CD4-positive, alpha-beta T cell treated with Interleukin-15 for 4 hours (primary cell): Measurements from ENCODE around the gene ELMOD3.
"Not testable (repeated sequence)": the region's sequence is repeated elsewhere in the genome, so short reads cannot be mapped to it uniquely, and the experiment has no call there.

Experiments
- DNase-seq: peaks from one replicate; pipeline ENCODE4 v3.0.0-alpha.2; 2020; ENCODE audit warnings: low spot score

Gene ELMOD3

GRCh38 chr2:85376291-85377065 lies 21.9 kb downstream of the ELMOD3 start:
- no peak for DNase-seq

DNA sequence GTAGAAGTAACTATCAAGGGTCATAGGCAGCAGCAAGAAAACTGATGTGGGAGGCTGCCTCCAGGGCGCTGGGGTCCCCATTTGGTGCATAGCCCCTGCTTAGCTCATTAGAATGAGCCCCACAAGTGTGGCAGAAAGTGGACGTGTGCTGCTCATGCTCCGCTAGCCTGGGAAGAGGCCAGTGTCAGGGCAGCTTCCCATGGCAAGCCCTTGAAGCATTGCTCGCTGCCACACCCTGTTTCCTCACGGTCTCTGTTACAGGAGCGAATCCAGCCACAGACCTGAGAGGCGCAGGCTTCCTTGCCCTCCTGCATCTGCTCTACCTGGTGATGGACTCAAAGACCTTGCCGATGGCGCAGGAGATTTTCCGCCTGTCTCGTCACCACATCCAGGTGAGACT lies 22.5 kb downstream of the ELMOD3 start:
- DNase-seq, result no peak

- no peak for DNase-seq
Measured at GRCh38 chr2:85378257-85378656, 23.7 kb downstream of the ELMOD3 start.

DNA sequence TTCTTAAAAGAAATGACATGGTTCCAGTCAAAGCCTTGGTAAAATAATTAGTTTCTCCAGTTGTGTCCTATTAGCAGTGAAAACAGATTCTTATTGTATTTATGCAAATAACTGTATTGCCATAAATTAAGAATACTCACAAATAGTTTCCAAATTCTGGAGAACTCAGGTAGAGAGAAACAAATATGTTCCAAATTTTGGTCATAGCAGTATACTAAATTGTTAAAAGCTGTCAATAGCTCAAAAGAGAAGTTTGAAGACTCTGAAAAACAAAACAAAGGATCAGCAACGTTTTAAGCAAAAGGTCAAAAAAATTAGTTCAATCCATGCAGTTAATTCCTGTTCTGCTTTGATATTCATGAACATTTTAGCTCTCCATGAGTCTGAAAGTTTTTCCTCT lies 25.5 kb downstream of the ELMOD3 start:
- DNase-seq, result no peak

DNA sequence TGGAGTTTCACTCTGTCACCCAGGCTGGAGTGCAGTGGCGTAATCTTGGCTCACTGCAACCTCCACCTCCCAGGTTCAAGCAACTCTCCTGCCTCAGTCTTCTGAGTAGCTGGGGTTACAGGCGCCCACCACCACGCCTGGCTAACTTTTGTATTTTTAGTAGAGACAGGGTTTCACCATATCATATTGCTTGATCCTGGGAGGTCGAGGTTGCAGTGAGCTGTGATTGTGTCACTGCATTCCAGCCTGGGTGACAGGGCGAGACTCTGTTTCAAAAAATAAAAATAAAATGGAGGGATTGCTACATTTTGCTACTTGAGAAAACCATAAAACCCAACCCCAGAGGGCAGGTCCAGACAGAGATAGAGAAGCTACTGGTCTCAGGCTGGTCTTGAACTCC lies 28.6 kb downstream of the ELMOD3 start:
- not testable (repeated sequence) for DNase-seq

GRCh38 chr2:85383850-85384249 lies 29.3 kb downstream of the ELMOD3 start:
- DNase-seq, result no peak

DNA sequence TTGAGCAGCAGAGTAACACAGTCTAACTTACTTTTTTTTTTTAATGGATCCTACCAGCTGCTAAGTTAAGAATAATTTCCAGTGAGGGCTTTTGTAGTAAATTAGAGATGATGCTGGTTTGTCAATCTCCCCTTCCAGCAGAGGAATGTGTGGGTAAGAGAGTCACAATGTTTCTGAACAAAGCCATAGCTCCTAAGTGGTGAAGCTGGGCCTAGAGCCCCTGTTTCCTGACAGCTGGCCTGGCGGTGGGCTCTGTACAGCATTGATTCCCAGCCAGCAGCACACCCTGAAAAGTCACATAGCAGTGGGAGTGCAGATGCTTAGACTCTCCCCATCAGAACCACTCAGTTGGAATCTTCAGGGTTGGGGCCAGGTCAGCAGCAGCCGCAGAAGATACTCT lies 31.2 kb downstream of the ELMOD3 start:
- DNase-seq, result no peak

DNA sequence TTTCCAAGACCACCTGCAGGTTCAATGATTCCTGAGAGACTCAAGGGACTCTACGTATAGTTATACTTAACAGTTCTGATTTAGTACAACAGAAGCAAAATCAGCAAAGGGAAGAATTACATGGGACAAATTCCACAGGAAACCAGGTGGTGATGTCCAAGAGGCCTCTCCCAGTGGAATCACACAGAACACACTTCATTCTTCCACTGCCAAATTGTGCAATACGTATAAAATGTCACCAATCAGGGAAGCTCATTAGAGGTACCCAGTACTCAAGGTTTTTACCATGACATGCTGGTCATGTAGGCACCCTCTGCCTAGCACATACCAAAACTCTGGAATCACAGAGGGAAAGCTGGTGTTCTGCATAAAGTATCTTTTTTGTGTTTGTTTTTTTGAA lies 33.2 kb downstream of the ELMOD3 start:
- no peak for DNase-seq

DNA sequence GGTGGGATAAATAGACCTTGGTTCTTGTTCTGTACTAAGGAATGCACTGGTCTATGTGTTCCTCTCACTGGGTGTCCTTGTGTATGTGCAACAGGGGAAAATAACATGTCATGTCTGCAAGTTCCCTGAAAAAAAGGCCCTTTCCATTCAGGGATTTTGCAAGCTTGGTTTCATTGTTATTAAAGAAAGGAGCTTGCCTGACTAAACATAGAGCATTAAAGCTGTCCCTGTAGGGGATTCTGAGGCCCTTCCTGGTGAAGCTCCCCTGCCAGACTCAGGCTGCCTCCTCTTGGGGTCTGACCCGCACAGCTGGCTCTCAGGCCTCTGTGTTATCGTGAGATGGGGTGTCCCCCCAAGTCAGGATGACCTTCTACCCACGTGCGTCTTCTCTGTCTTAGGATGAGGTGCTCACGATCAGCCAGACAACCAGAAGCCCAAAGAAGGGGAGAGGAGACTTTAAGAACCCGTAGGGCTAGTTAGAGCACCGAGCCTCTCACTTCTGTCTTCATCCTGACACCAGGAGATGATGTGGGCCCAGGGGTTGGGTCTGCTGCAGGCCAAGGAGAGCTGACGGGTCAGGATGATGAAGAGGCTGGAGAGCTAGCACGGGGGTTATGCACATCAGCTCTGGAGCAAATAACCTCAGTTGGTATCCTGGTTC lies 34.4 kb downstream of the ELMOD3 start:
- no peak for DNase-seq

GRCh38 chr2:85390941-85391669 lies 36.5 kb downstream of the ELMOD3 start:
- DNase-seq, result peak; percentile 67

- DNase-seq, result no peak
Measured at GRCh38 chr2:85393836-85394235, 39.3 kb downstream of the ELMOD3 start.

- no peak for DNase-seq
Measured at GRCh38 chr2:85394261-85394681, 39.7 kb downstream of the ELMOD3 start.

GRCh38 chr2:85394976-85395375 lies 40.4 kb downstream of the ELMOD3 start:
- DNase-seq, result no peak

DNA sequence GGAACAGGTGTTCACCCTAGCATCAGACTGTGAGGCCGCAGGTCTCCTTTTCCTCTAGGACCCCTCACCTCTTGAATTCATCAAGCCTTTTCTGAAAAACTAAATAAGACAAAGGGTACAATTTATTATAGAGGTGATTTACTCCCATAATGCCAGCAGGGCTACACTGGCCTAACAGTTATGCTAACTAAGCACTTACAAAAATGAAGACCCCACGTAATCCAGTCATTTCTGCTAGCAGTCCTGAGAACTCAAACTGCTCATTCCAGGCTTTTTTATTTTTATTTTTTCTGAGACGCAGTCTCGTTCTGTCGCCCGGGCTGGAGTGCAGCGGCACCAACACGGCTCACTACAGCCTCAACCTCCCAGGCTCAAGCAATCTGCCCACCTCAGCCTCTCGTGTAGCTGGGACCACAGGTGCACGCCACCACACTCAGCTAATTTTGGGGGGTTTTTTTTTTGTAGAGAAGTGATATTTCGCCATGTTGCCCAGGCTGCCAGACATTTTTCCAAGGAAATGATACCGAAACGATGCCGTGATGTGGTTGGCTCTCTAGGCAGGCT lies 41.4 kb downstream of the ELMOD3 start:
- no peak for DNase-seq

DNA sequence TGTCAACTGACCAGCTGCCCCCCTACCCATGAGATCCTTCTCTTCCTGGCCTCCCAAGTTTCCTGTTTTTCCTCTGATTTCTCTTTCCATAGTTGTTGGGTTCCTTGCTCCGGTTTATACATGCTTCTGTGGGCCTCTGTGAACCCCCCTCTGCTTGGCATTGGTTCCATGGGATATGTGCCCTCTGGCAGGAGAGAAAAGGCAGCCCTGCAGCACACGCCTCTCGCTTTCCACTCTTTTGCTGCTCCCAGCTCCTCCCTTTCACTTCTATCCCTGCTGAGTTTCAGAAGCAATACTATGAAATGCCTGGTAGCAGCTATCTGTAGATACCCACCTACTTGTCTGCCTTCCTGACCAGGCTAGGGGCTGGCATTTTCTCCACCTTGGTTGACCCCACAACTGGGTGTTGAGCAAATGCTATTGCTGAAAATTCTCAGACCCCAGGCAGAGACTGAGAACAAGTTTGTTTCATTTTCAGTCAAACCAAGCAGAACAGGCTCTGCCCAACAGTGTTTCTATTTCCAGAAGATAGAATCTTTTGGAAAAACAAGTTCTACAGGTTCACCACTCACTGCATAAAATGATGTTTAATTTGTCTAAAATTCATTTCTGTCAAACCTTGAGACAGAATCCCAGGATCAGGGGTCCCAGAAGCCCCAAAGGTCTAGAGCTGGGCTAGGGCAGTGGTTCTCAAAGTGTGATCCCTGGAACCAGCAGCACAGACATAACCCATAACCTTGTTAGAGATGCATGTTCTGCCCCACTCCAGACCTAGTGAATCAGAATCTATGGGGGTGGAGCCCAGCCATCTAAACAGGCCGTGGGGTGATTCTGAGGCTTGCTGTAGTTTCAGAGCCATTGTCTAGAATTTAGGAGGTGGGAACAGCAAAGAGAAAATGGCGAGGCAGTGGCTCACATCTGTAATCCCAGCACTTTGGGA lies 42.2 kb downstream of the ELMOD3 start:
- no peak for DNase-seq

DNA sequence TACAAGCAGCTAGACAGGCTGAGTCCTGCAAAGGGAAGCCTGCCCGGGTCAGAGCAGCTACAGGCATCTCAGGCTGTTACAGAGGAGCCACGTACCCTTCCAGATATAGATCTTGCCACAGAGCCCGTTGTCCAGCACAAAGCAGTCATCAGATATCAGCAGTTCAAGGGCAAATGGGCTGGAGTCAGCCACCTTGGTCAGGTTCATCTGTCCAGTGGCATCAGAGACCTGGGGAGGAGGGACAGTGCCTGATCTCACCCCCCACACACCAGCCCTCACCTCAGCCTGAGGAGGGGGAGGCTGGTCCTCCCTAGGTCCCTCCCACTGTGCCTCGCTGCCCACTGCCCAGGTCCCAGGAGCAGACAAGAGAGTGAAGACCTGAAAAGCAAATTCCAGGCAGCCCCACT lies 43.4 kb downstream of the ELMOD3 start:
- no peak for DNase-seq

DNA sequence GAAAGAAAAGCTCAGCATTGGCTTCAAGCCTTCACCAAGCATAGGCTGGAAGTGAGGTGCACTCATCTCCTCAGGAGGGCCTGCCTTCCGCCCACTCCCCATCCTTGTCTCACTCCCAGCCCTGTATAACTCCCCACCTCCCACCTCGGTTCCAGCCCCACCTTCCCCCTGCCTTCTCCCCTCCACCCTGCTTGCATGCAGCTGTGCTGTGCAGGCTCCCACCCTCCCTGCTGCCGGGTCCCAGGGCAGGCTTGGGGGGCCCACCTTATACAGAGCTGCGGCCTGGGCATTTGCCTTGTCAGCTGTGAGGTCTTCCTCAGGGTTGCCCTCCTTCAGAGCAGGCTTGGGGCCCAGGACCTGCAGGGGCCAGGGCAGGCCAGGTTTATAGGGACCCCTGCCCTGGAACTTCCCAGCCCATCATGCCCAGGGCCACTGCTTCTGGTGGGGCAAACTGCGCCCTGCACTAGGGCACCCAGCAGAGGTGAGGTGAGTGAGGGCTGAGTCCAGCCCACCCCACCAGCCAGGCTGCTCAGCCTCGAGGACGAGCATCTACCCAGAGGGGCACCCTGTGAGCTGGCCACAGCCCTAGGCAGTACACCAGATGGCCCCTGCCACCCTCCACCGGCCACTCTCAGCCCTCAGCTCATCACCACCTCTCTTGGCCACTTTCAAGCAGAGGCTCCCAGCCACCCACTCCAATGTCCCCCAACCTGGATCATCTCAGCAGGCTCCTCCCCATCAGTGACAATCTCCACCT lies 44.0 kb downstream of the ELMOD3 start:
- no peak for DNase-seq

DNA sequence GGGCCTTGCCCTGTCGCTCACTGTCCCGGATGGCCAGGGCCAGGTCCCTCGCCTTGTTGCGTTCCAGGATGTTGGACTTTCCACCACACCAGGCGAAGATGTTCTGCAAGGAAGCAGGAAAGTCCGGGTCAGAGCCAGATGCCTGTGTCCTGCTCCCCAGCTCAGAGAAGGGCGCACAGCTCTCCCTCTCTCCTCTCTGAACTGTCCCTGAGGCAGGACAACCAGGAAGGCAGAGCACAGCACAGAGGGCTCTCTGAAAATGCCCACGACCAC lies 44.5 kb downstream of the ELMOD3 start:
- DNase-seq, result no peak

DNA sequence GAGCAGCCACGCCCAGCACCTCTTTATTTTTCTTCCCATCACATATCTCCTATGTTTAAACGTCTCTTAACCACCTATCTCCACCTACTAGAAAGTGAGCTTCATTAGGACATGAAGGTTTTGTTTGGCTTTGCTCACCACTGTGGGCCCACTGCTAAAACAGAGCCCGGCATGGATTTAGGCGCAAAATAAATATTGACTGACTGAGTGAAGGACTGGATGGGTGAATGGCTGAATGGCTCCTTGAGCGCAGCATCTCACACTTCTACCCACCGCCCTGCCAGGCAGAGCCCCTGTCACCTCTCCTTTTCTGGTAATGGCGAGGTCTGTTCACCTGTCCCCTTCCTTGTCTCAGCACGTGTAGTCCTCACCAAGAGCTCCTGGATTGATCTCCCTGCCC lies 45.5 kb downstream of the ELMOD3 start:
- no peak for DNase-seq

DNA sequence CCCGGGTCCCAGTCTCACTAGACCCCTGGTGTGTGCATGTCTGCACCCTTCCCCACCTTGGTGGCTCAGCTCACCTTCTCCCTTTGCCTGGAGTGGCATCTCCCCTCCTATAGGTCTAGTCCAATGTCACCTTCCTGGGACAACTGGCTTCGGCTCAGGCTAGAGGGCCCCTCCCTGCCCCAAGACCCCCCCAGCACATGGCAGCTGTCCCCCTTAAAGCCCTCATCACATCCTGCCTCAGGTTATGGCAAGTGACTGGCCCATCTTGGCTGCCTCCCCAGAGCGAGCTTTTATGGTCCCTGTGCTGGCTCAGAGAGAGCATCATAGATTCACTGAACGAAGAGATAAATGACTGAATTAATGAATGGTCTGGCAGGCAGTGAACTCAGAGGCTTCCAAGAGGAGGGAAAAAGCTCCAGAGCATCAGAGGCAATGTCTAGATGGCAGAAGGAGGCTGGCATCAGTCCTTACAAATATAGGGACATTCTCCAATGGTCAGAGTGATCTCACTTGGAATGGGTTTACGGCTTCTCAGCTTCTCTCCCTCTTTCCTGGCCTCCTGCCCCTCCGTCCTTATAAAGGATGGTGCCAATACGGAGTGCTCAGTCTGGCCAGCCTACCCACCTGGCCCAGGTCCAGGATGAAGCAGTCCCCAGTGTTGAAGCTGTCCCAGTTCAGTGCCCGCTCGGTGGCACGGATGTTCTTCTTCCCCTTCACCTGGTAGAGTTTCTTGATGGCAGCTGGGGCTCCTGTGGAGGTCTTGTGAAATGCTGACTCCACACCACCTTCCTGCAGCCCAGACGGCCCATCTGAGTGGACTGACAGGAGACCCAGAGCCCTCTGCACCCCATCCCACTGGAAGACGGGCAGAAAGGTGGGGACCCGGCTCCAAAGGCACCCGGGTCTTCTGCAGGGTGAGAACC lies 46.2 kb downstream of the ELMOD3 start:
- no peak for DNase-seq
